OCI-LY3 (cell line): Measurements from ENCODE around the gene GRIN2A.

ENCODE experiments used
- EZH2phosphoT487 ChIP-seq: fragments of 200-600 bp; shearing (Covaris generic); IDR thresholded peaks from 2 replicates; pipeline ENCODE4 v1.6.1; 2018; ENCODE audit warnings: antibody characterized with exemption, mixed run types, low read depth
- TF ChIP-seq, protein P1 (sequence below): fragments of 200-600, 300-600 bp; sonication (generic); IDR thresholded peaks from 2 replicates; pipeline ENCODE4 v1.5.1; 2014; ENCODE audit warnings: antibody characterized with exemption, low read length, low read depth

DNA sequence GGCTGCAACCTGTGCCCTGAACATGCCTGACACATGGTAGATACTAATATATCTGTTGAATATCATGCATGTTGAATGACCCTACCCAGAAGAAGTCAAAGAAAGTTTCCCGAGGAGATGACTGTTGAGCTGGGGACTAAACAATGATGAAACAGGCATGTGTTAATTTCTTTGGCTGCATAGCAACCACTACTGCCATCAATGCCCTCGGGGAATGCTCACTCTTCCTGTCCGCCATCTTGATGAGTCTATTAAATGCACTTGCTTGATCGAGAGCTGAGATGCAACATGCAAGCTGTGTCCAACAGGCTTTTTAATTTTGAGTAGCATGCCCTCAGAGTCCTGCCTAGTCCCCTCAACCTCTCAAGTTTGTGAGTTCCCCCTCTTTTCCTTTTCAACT, 31.3 kb downstream of the GRIN2A start:
- TF ChIP-seq, protein P1, sequence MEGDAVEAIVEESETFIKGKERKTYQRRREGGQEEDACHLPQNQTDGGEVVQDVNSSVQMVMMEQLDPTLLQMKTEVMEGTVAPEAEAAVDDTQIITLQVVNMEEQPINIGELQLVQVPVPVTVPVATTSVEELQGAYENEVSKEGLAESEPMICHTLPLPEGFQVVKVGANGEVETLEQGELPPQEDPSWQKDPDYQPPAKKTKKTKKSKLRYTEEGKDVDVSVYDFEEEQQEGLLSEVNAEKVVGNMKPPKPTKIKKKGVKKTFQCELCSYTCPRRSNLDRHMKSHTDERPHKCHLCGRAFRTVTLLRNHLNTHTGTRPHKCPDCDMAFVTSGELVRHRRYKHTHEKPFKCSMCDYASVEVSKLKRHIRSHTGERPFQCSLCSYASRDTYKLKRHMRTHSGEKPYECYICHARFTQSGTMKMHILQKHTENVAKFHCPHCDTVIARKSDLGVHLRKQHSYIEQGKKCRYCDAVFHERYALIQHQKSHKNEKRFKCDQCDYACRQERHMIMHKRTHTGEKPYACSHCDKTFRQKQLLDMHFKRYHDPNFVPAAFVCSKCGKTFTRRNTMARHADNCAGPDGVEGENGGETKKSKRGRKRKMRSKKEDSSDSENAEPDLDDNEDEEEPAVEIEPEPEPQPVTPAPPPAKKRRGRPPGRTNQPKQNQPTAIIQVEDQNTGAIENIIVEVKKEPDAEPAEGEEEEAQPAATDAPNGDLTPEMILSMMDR = no peak
- no peak for TF ChIP-seq EZH2phosphoT487
